WTC11 (cell line): ENCODE results near the gene TTC28. TPM values are rescaled to one million over a fixed set of nuclear protein-coding genes. Genes with fewer than 3 reads are reported as not detected.

Experiments
- ATAC-seq: fragments of 200-7000 bp; cut with Tn5 transposase; 2 replicates; pipeline ENCODE4 v1.10.0; 2021; ENCODE audit warnings: mild to moderate bottlenecking, moderate library complexity
- CTCF ChIA-PET: fragments of 300-600 bp; sonication (Branson Sonifier 250); formaldehyde crosslinking; loops from one replicate; lab custom pipeline; 2021; ENCODE audit warnings: antibody characterized with exemption; lab: Charles Lee
- POLR2A ChIA-PET: fragments of 350-600 bp; sonication (Branson Sonifier 250); formaldehyde crosslinking; loops from one replicate; lab custom pipeline; 2021; ENCODE audit warnings: antibody characterized with exemption; lab: Charles Lee
- DNase-seq: peaks from one replicate; pipeline ENCODE4 v3.0.0; 2021; ENCODE audit warnings: low spot score
- H3K27ac Mint-ChIP-seq: 2 replicates; pipeline ENCODE4 v1.8.0; 2021; ENCODE audit warnings: mixed read lengths
- H3K27me3 Mint-ChIP-seq: 2 replicates; pipeline ENCODE4 v1.8.0; 2021; ENCODE audit warnings: low read depth, mild to moderate bottlenecking, moderate library complexity, mixed read lengths
- H3K36me3 Mint-ChIP-seq: 2 replicates; pipeline ENCODE4 v1.8.0; 2021; ENCODE audit warnings: mixed read lengths
- H3K4me1 Mint-ChIP-seq: 2 replicates; pipeline ENCODE4 v1.8.0; 2022; ENCODE audit warnings: mixed read lengths
- H3K4me3 Mint-ChIP-seq: 2 replicates; pipeline ENCODE4 v1.8.0; 2021; ENCODE audit warnings: mild to moderate bottlenecking, moderate library complexity, mixed read lengths
- H3K9me3 Mint-ChIP-seq: 2 replicates; pipeline ENCODE4 v1.8.0; 2021; ENCODE audit warnings: mixed read lengths
- AR ChIP-seq: fragments of 250-450 bp; sonication (Bioruptor Pico); IDR thresholded peaks from 2 replicates; pipeline ENCODE4 v1.9.0; 2021; ENCODE audit warnings: mild to moderate bottlenecking
- CREB1 ChIP-seq: sonication (generic); formaldehyde crosslinking; IDR thresholded peaks from 2 replicates; pipeline ENCODE4 v1.8.0; 2023; ENCODE audit warnings: mild to moderate bottlenecking, missing genetic modification reagents
- ESRRA ChIP-seq: sonication (generic); formaldehyde crosslinking; IDR thresholded peaks from 2 replicates; pipeline ENCODE4 v1.8.1; 2022; ENCODE audit warnings: mild to moderate bottlenecking, missing genetic modification reagents, borderline replicate concordance
- FOXK1 ChIP-seq: sonication (generic); formaldehyde crosslinking; IDR thresholded peaks from 2 replicates; pipeline ENCODE4 v1.8.0; 2022; ENCODE audit warnings: mild to moderate bottlenecking, moderate library complexity, missing genetic modification reagents
- FOXP4 ChIP-seq: sonication (generic); formaldehyde crosslinking; IDR thresholded peaks from 2 replicates; pipeline ENCODE4 v1.8.0; 2022; ENCODE audit warnings: mild to moderate bottlenecking, missing genetic modification reagents
- MYBL2 ChIP-seq: sonication (generic); formaldehyde crosslinking; IDR thresholded peaks from 2 replicates; pipeline ENCODE4 v1.8.1; 2023; ENCODE audit warnings: mild to moderate bottlenecking, moderate library complexity, missing genetic modification reagents
- SMAD3 ChIP-seq: sonication (generic); formaldehyde crosslinking; IDR thresholded peaks from 2 replicates; pipeline ENCODE4 v1.8.0; 2022; ENCODE audit warnings: missing genetic modification reagents, mild to moderate bottlenecking, borderline replicate concordance
- SOX15 ChIP-seq: fragments of 250-450 bp; sonication (Bioruptor Pico); IDR thresholded peaks from 2 replicates; pipeline ENCODE4 v1.9.0; 2021; ENCODE audit warnings: mild to moderate bottlenecking
- TEAD1 ChIP-seq: sonication (generic); formaldehyde crosslinking; IDR thresholded peaks from 2 replicates; pipeline ENCODE4 v1.8.0; 2022; ENCODE audit warnings: mild to moderate bottlenecking, missing genetic modification reagents
- ZNF396 ChIP-seq: fragments of 250-450 bp; sonication (Bioruptor Pico); IDR thresholded peaks from 2 replicates; pipeline ENCODE4 v1.8.0; 2021; ENCODE audit warnings: mild to moderate bottlenecking, moderate library complexity, borderline replicate concordance
- ZNF416 ChIP-seq: fragments of 250-450 bp; sonication (Bioruptor Pico); IDR thresholded peaks from 2 replicates; pipeline ENCODE4 v1.9.0; 2021; ENCODE audit warnings: mild to moderate bottlenecking, inconsistent platforms
- total RNA-seq: library from RNA; stranded (reverse); gene quantifications from 3 replicates; pipeline ENCODE4 v1.2.3, GENCODE V29; 2021
- TF ChIP-seq, protein P1 (sequence below): sonication (generic); formaldehyde crosslinking; IDR thresholded peaks from 2 replicates; pipeline ENCODE4 v1.8.0; 2023; ENCODE audit warnings: missing genetic modification reagents, mild to moderate bottlenecking, borderline replicate concordance
- TF ChIP-seq, protein P2 (sequence below): sonication (generic); formaldehyde crosslinking; IDR thresholded peaks from 2 replicates; pipeline ENCODE4 v1.8.1; 2022; ENCODE audit warnings: mild to moderate bottlenecking, moderate library complexity, missing genetic modification reagents
- TF ChIP-seq, protein P3 (sequence below): sonication (generic); formaldehyde crosslinking; IDR thresholded peaks from 2 replicates; pipeline ENCODE4 v1.8.0; 2022; ENCODE audit warnings: missing genetic modification reagents
- TF ChIP-seq, protein P4 (sequence below): sonication (generic); formaldehyde crosslinking; IDR thresholded peaks from 2 replicates; pipeline ENCODE4 v1.8.1; 2023; ENCODE audit warnings: mild to moderate bottlenecking, moderate library complexity, missing genetic modification reagents
- TF ChIP-seq, protein P5 (sequence below): fragments of 250-450 bp; sonication (Bioruptor Pico); conservative IDR thresholded peaks from 2 replicates; pipeline ENCODE4 v1.9.0; 2021; ENCODE audit warnings: mild to moderate bottlenecking

The TTC28 gene
- total RNA-seq, 1 experiment from 2014 or later, result 13.0 TPM

- TF ChIP-seq CREB1 (CRISPR knock-in tag), result no peak
- no peak for TF ChIP-seq FOXK1 (CRISPR knock-in tag)
- TF ChIP-seq AR, result no peak
Measured at GRCh38 chr22:28440592-28441390, 238.8 kb downstream of the TTC28 start (continued).

DNA sequence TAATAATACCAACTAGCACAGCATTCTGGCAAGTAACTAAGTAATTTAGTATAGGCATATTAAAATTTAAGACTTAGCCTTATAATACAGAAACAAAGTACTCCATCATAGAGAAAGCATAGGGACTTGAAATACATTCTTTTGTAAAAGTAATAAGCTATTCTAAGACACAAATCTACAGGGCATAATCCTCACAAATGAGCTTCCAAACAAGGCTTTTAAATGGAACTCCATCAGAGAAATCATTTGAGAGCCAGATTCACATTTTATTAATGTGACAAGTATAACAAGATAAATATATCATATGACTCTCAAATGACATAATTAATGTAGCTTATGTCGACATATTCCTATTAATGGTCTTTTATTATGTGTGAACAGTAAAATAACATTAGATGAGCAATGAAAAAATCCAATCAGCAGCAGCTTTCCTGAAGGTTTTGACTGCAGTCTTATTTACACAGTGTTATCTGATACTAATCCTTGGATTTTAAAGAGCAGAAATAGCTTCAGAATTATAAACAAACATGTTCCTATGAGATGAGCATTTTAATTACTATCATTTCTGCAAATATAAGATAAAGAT is 241.4 kb downstream of the TTC28 start:
- Mint-ChIP-seq H3K27me3 (no peaks in the 10 kb centered on the region), H3K9me3 (no peaks in the 10 kb centered on the region), H3K27ac (no peak overlapping the region), H3K36me3 (no peaks in the 10 kb centered on the region), H3K4me1 (peaks cover 7% of the 10 kb centered on the region), H3K4me3 (no peak overlapping the region)
- CTCF ChIA-PET, result interaction anchor here (1.0 to 1.1 kb wide), 2 partner anchors 177 to 386 kb away, joined by 3 read pairs; no protein-coding TSS in a partner anchor
- ATAC-seq, result no peak
- no peak for DNase-seq
- POLR2A ChIA-PET, result no interaction called here
- no peak for TF ChIP-seq TEAD1 (CRISPR knock-in tag)
- TF ChIP-seq SMAD3 (CRISPR knock-in tag), result no peak
- TF ChIP-seq ESRRA (CRISPR knock-in tag), result no peak
- no peak for TF ChIP-seq MYBL2 (CRISPR knock-in tag)
- TF ChIP-seq, protein P1, sequence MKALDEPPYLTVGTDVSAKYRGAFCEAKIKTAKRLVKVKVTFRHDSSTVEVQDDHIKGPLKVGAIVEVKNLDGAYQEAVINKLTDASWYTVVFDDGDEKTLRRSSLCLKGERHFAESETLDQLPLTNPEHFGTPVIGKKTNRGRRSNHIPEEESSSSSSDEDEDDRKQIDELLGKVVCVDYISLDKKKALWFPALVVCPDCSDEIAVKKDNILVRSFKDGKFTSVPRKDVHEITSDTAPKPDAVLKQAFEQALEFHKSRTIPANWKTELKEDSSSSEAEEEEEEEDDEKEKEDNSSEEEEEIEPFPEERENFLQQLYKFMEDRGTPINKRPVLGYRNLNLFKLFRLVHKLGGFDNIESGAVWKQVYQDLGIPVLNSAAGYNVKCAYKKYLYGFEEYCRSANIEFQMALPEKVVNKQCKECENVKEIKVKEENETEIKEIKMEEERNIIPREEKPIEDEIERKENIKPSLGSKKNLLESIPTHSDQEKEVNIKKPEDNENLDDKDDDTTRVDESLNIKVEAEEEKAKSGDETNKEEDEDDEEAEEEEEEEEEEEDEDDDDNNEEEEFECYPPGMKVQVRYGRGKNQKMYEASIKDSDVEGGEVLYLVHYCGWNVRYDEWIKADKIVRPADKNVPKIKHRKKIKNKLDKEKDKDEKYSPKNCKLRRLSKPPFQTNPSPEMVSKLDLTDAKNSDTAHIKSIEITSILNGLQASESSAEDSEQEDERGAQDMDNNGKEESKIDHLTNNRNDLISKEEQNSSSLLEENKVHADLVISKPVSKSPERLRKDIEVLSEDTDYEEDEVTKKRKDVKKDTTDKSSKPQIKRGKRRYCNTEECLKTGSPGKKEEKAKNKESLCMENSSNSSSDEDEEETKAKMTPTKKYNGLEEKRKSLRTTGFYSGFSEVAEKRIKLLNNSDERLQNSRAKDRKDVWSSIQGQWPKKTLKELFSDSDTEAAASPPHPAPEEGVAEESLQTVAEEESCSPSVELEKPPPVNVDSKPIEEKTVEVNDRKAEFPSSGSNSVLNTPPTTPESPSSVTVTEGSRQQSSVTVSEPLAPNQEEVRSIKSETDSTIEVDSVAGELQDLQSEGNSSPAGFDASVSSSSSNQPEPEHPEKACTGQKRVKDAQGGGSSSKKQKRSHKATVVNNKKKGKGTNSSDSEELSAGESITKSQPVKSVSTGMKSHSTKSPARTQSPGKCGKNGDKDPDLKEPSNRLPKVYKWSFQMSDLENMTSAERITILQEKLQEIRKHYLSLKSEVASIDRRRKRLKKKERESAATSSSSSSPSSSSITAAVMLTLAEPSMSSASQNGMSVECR (CRISPR knock-in tag), result no peak
- TF ChIP-seq, protein P2, sequence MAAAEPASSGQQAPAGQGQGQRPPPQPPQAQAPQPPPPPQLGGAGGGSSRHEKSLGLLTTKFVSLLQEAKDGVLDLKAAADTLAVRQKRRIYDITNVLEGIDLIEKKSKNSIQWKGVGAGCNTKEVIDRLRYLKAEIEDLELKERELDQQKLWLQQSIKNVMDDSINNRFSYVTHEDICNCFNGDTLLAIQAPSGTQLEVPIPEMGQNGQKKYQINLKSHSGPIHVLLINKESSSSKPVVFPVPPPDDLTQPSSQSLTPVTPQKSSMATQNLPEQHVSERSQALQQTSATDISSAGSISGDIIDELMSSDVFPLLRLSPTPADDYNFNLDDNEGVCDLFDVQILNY (CRISPR knock-in tag), result no peak
- no peak for TF ChIP-seq FOXP4 (CRISPR knock-in tag)
- no peak for TF ChIP-seq ZNF416 (CRISPR knock-in tag)
- TF ChIP-seq, protein P3, sequence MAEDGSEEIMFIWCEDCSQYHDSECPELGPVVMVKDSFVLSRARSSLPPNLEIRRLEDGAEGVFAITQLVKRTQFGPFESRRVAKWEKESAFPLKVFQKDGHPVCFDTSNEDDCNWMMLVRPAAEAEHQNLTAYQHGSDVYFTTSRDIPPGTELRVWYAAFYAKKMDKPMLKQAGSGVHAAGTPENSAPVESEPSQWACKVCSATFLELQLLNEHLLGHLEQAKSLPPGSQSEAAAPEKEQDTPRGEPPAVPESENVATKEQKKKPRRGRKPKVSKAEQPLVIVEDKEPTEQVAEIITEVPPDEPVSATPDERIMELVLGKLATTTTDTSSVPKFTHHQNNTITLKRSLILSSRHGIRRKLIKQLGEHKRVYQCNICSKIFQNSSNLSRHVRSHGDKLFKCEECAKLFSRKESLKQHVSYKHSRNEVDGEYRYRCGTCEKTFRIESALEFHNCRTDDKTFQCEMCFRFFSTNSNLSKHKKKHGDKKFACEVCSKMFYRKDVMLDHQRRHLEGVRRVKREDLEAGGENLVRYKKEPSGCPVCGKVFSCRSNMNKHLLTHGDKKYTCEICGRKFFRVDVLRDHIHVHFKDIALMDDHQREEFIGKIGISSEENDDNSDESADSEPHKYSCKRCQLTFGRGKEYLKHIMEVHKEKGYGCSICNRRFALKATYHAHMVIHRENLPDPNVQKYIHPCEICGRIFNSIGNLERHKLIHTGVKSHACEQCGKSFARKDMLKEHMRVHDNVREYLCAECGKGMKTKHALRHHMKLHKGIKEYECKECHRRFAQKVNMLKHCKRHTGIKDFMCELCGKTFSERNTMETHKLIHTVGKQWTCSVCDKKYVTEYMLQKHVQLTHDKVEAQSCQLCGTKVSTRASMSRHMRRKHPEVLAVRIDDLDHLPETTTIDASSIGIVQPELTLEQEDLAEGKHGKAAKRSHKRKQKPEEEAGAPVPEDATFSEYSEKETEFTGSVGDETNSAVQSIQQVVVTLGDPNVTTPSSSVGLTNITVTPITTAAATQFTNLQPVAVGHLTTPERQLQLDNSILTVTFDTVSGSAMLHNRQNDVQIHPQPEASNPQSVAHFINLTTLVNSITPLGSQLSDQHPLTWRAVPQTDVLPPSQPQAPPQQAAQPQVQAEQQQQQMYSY (CRISPR knock-in tag), result no peak
- TF ChIP-seq, protein P4, sequence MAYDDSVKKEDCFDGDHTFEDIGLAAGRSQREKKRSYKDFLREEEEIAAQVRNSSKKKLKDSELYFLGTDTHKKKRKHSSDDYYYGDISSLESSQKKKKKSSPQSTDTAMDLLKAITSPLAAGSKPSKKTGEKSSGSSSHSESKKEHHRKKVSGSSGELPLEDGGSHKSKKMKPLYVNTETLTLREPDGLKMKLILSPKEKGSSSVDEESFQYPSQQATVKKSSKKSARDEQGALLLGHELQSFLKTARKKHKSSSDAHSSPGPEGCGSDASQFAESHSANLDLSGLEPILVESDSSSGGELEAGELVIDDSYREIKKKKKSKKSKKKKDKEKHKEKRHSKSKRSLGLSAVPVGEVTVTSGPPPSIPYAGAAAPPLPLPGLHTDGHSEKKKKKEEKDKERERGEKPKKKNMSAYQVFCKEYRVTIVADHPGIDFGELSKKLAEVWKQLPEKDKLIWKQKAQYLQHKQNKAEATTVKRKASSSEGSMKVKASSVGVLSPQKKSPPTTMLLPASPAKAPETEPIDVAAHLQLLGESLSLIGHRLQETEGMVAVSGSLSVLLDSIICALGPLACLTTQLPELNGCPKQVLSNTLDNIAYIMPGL, result no peak
- no peak for TF ChIP-seq SOX15 (CRISPR knock-in tag)
- TF ChIP-seq ZNF396 (CRISPR knock-in tag), result no peak
- TF ChIP-seq, protein P5, sequence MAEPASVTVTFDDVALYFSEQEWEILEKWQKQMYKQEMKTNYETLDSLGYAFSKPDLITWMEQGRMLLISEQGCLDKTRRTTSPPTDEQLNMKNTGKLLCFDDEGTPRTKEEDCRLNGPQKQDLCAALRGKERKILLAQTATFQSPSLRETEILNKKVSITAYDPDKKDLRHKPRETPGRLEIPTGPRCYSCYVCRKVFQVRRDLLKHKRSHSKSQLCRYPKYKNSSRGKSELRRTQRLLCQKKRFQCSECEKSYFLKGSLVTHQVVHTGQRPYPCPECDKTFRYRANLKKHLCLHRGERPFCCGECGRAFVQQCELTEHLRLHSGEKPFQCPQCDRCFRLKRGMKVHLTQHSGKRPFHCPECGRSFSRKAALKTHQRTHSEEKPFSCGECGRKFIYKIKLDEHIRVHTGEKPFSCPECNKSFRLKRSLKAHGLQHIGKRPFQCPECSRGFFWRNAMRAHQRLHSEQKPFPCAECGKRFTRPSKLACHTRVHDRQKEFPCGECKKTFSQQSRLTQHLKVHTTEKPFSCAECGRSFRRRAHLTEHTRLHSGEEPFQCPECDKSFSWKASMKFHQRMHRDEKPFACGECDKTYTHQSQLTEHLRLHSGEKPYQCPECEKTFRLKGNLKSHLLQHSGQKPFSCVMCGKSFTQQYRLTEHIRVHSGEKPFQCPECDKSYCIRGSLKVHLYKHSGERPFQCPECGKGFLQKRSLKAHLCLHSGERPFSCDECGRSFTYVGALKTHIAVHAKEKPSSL (CRISPR knock-in tag), result no peak
